ENCODE results near the gene SLMAP. TPM values are rescaled to one million over a fixed set of nuclear protein-coding genes. Genes with fewer than 3 reads are reported as not detected.

The SLMAP gene
- total and polyA plus RNA-seq, 2 of the 4 experiments (the other 2 are of a cell fraction) = 15.5 to 26.5 TPM

GRCh38 chr3:57794501-57794900, 38.4 kb downstream of the SLMAP start:
- in situ Hi-C loops (cut with MboI; ENCODE audit: low sequenced_read_pairs) = no loop called here
- dilution Hi-C loops (cut with HindIII; ENCODE audit: low sequenced_read_pairs, unreplicated experiment) = no loop called here
- BruUV-seq (replicated peaks) = no TSS peak
- no peaks in the 10 kb centered on the region for H3K36me3 ChIP-seq (ENCODE audit: control insufficient read depth, insufficient read depth, low read length)
- peaks cover 5% of the 10 kb centered on the region for H3K4me1 ChIP-seq (ENCODE audit: control insufficient read depth, insufficient read depth, low read length)
- H3K79me1 ChIP-seq (ENCODE audit: low read depth in 1 of 2, low read length in 2 of 2) = peaks cover 18 to 44% of the 10 kb centered on the region in 2 experiments
- no peak overlapping the region for H2AFZ ChIP-seq (replicated peaks; ENCODE audit: low read length, poor library complexity)
- H3K4ac ChIP-seq (ENCODE audit: low read depth, low read length) = no peak overlapping the region
- no peak overlapping the region for H2AK5ac ChIP-seq (ENCODE audit: low read depth, low read length)
- ATAC-seq (ENCODE audit: low read depth) (no peak), DNase-seq (no peak)
- no CpG with 5 or more reads among the region's 4 CpGs for WGBS, 2 experiments (ENCODE audit: extremely low coverage in 2 of 2, insufficient read length in 1 of 2)
- no peak overlapping the region for H4K5ac ChIP-seq (ENCODE audit: low read depth, low read length)
- H2BK120ac ChIP-seq (ENCODE audit: low read depth, low read length) = no peak overlapping the region
- H3K18ac ChIP-seq (ENCODE audit: low read depth, low read length) = no peak overlapping the region
- H2BK5ac ChIP-seq (ENCODE audit: low read depth, low read length, poor library complexity, severe bottlenecking) = no peak overlapping the region
- no peak overlapping the region for H3K23ac ChIP-seq (ENCODE audit: low read depth, low read length)
- H3K4me3 ChIP-seq (ENCODE audit: insufficient read depth, low read depth, low read length) = no peak overlapping the region
- no peak overlapping the region for H4K91ac ChIP-seq (ENCODE audit: insufficient read depth, low read depth, low read length)
- ChIA-PET CTCF (interaction anchor here (0.6 kb wide), 1 partner anchor 31 kb away, joined by 3 read pairs; no protein-coding TSS in a partner anchor), POLR2A (ENCODE audit: unreplicated experiment) (no interaction called here)
- no peak overlapping the region for H3K9ac ChIP-seq (ENCODE audit: low read depth, low read length)
- H3K27me3 ChIP-seq (ENCODE audit: control insufficient read depth, insufficient read depth, low read length) = no peaks in the 10 kb centered on the region
- no peak overlapping the region for H3K56ac ChIP-seq (ENCODE audit: extremely low read depth, insufficient read depth, low read length)
- H4K8ac ChIP-seq (ENCODE audit: low read depth in 2 of 2, low read length in 2 of 2) = no peak overlapping the region
- intact Hi-C loops (cut with micrococcal nuclease) = no loop called here
- no peaks in the 10 kb centered on the region for H3K9me3 ChIP-seq (ENCODE audit: control insufficient read depth, insufficient read depth, low read length)
- TF ChIP-seq MXI1 (IDR thresholded peaks at IDR 0.05; ENCODE audit: borderline replicate concordance, low read depth, low read length) (no peak), NFE2L2 (IDR thresholded peaks at IDR 0.05; ENCODE audit: low read depth, low read length) (no peak), RCOR1 (IDR thresholded peaks at IDR 0.05; ENCODE audit: insufficient replicate concordance, low read length) (no peak), RFX5 (IDR thresholded peaks at IDR 0.05; ENCODE audit: low read depth, low read length) (no peak), MAFK (IDR thresholded peaks at IDR 0.05; ENCODE audit: low read depth, low read length) (no peak), ELK1 (IDR thresholded peaks at IDR 0.05; ENCODE audit: borderline replicate concordance, low read depth, low read length) (no peak), CTCF (conservative IDR thresholded peaks at IDR 0.05; ENCODE audit: low read depth, low read length) (no peak)
- no peak overlapping the region for H3K4me2 ChIP-seq (ENCODE audit: low read depth, low read length)
- no peak overlapping the region for H2BK15ac ChIP-seq (ENCODE audit: low read depth, low read length)
- no peak overlapping the region for H3K27ac ChIP-seq (ENCODE audit: insufficient read depth, low read length)
- H2BK20ac ChIP-seq (ENCODE audit: low read depth, low read length) = no peak overlapping the region
- no peak overlapping the region for H2AK9ac ChIP-seq (replicated peaks; ENCODE audit: low read depth, low read length, poor library complexity)
- H3K14ac ChIP-seq (replicated peaks; ENCODE audit: low read depth, low read length) = no peak overlapping the region
- peaks cover 14% of the 10 kb centered on the region; the same call in 1 of the 2 replicates for H4K20me1 ChIP-seq (ENCODE audit: insufficient read depth, low read length)
- H3K9me1 ChIP-seq (ENCODE audit: insufficient read depth, low read length) = peaks cover 6% of the 10 kb centered on the region
